ENCODE measurements around the gene POLRMT. TPM values are rescaled to one million over a fixed set of nuclear protein-coding genes. Genes with fewer than 3 reads are reported as not detected.

POLRMT gene
- total RNA-seq, 1 donor from 2014 or later = 29.0 TPM

DNA sequence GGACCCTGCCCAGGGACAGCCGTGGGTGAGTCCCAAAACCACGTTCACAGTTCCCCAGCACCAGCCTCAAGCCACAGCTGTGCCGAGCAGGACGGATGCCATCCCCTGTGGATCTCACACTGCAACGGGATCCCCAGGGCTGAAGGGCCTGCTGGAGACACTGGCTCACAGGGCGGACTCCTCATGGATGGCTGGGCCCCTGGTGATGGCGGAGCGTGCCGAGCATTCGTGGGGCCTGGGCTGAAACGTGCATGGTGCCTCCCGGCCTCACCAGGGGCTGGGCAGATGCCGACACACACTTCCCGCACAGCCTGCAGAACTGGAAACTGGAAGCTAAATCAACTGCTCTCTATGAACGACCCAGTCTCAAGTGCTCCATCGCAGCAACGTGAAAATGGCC is 20.1 kb upstream of the POLRMT start:
- TF ChIP-seq, protein P1, sequence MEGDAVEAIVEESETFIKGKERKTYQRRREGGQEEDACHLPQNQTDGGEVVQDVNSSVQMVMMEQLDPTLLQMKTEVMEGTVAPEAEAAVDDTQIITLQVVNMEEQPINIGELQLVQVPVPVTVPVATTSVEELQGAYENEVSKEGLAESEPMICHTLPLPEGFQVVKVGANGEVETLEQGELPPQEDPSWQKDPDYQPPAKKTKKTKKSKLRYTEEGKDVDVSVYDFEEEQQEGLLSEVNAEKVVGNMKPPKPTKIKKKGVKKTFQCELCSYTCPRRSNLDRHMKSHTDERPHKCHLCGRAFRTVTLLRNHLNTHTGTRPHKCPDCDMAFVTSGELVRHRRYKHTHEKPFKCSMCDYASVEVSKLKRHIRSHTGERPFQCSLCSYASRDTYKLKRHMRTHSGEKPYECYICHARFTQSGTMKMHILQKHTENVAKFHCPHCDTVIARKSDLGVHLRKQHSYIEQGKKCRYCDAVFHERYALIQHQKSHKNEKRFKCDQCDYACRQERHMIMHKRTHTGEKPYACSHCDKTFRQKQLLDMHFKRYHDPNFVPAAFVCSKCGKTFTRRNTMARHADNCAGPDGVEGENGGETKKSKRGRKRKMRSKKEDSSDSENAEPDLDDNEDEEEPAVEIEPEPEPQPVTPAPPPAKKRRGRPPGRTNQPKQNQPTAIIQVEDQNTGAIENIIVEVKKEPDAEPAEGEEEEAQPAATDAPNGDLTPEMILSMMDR (IDR thresholded peaks at IDR 0.05; ENCODE audit: insufficient read depth, low read length, severe bottlenecking) = no peak
- H3K36me3 ChIP-seq (ENCODE audit: control insufficient read depth, insufficient read depth, low read length) = peaks cover 35% of the 10 kb centered on the region
- no peak overlapping the region for H3K4me3 ChIP-seq (ENCODE audit: low read depth, low read length)
- FAIRE-seq (no peak), DNase-seq (ENCODE audit: low read depth) (no peak)
- H3K27me3 ChIP-seq (ENCODE audit: control insufficient read depth, insufficient read depth, low read length) = no peaks in the 10 kb centered on the region

DNA sequence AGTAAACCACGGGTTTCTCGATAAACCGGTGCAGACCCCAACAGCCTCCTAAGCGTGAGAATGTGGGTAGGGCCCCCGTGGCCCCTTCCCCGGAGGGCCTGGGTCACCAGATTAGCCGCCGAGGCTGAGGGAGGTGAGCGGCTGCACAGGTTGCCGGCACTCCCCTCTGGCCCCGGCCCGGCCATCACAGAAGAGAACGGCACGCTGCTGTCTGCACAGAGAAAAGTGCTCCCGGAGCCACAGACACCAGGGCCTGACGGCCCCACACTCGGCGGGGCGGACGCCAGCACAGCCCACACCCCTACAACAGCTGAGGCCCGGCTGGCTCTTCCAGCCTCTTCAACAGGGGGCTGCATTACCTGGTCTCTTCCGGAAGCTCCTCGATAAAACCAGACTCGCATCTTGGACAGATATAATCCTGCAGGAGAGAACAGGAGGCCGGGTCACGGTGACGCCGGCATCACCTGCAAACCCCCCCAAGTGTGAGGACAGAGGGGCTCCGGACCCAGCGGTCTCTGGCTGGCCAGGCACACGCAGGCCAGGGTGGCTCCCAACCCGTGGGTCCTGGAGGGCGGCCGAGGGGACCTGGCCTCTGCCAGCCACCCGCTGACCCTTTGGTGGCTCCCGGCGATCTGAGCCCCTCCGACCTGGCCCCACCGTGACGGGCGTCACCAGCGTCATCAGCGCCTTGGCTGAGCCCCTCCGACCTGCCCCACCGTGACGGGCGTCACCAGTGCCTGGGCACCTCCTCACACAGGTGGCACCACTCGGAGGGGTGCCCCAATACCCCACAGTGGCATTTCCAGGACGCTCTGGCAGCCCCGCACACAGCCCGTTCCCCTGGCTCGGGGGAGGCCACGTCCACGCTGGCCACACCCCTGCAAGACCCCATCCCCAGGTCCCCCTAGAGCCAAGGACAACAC is 19.4 kb upstream of the POLRMT start:
- DNase-seq (ENCODE audit: low read depth) (no peak), FAIRE-seq (no peak)
- TF ChIP-seq, protein P1 (IDR thresholded peaks at IDR 0.05; ENCODE audit: insufficient read depth, low read length, severe bottlenecking) = no peak
- H3K27me3 ChIP-seq (ENCODE audit: control insufficient read depth, insufficient read depth, low read length) = no peaks in the 10 kb centered on the region
- no peak overlapping the region for H3K4me3 ChIP-seq (ENCODE audit: low read depth, low read length)
- peaks cover 35% of the 10 kb centered on the region for H3K36me3 ChIP-seq (ENCODE audit: control insufficient read depth, insufficient read depth, low read length)

DNA sequence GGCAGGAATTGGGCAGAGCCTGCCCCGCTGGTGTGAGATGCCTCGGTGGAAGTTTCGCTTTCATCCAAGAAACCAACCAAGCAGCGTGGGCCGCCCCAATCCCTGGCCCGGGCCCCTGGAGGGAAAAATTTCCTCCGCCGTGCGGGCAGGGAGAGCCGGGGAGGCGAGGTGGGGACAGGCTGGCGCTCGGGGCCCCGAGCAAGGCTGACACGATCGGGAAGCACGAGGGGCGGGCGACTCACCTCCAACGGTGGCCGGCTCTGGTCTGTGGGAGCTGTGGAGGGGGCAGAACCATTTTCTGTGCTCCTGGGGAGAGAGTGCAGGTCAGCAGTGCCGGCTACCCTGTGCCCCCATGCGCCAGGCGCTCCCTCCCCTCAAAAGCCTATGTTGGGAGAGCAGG is 18.7 kb upstream of the POLRMT start:
- H3K4me3 ChIP-seq (ENCODE audit: low read depth, low read length) = no peak overlapping the region
- no peaks in the 10 kb centered on the region for H3K27me3 ChIP-seq (ENCODE audit: control insufficient read depth, insufficient read depth, low read length)
- FAIRE-seq = no peak
- no peak for DNase-seq (ENCODE audit: low read depth)
- H3K36me3 ChIP-seq (ENCODE audit: control insufficient read depth, insufficient read depth, low read length) = peaks cover 34% of the 10 kb centered on the region
- TF ChIP-seq, protein P1 (IDR thresholded peaks at IDR 0.05; ENCODE audit: insufficient read depth, low read length, severe bottlenecking) = no peak

DNA sequence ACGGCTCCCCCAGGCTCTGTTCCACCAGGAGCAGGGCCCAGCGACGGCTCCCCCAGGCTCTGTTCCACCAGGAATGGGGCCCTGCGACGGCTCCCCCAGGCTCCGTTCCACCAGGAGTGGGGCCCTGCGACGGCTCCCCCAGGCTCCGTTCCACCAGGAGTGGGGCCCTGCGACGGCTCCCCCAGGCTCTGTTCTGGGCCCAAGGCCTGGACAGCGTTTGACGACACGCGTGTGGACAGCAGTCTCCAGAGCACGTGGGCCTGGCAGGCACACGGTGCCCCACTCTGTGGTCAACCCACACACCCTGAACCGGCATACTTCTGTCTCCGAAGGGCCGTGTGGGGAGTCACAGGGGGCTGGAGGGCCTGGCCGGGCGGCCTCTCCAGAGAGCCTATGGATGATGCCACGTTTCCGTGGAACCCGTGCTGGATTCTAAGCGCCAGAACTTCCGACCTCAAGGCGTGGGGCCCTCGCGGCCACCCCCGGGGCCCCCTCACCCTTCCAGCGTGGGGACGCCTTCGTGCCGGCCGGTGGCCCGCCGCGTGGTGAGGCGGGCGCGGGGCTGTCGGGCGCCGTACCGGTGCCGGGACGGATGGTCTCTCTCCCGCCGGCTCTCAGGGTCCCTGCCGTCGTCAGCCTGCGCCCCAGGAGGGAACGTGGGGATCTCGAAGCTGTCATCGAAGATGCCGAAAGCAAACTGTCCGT is 17.9 kb upstream of the POLRMT start:
- H3K27me3 ChIP-seq (ENCODE audit: control insufficient read depth, insufficient read depth, low read length) = no peaks in the 10 kb centered on the region
- TF ChIP-seq, protein P1 (IDR thresholded peaks at IDR 0.05; ENCODE audit: insufficient read depth, low read length, severe bottlenecking) = no peak
- DNase-seq (ENCODE audit: low read depth) (no peak), FAIRE-seq (no peak)
- no peak overlapping the region for H3K4me3 ChIP-seq (ENCODE audit: low read depth, low read length)
- peaks cover 36% of the 10 kb centered on the region for H3K36me3 ChIP-seq (ENCODE audit: control insufficient read depth, insufficient read depth, low read length)

DNA sequence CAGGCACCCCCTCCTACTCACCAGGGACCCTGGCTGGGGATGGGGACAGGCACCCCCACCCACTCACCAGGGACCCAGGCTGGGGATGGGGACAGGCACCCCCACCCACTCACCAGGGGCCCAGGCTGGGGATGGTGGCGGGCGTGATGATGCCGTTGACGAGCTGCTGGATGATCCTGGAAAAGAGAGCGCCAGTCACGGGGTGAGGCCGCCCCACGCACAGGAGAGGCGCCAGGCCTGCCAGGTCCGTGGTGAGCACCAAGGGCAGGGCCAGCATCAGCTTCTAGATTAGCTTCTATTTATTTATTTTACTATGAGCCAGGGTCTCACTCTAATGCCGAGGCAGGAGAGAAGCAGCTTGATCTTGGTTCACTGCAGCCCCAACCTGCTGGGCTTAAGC is 16.8 kb upstream of the POLRMT start:
- no peaks in the 10 kb centered on the region for H3K27me3 ChIP-seq (ENCODE audit: control insufficient read depth, insufficient read depth, low read length)
- FAIRE-seq (no peak), DNase-seq (ENCODE audit: low read depth) (no peak)
- TF ChIP-seq, protein P1 (IDR thresholded peaks at IDR 0.05; ENCODE audit: insufficient read depth, low read length, severe bottlenecking) = no peak
- H3K36me3 ChIP-seq (ENCODE audit: control insufficient read depth, insufficient read depth, low read length) = peaks cover 35% of the 10 kb centered on the region
- H3K4me3 ChIP-seq (ENCODE audit: low read depth, low read length) = no peak overlapping the region
